Tibial artery (tissue), 4 donors: ENCODE measurements around the gene PKHD1.

Experiments
- DNase-seq, 2 donors: peaks; one replicate each; pipeline ENCODE4 v3.0.0-alpha.2; 2019
- H3K27ac ChIP-seq, 2 donors: fragments of 200-600 bp; sonication (generic) in 1 of 2; 1 replicate in 1 of 2; 2 replicates in 1 of 2; pipeline ENCODE4 v1.5.1; 2018 to 2019; ENCODE audit warnings: mild to moderate bottlenecking in 1 of 2
- H3K27me3 ChIP-seq, 2 donors: fragments of 200-600 bp; sonication (generic) in 1 of 2; one replicate each; pipeline versions ENCODE4 v1.5.1 to v1.6.0; 2016 to 2019
- H3K36me3 ChIP-seq, 3 donors: fragments of 200-600 bp; sonication (generic) in 2 of 3; one replicate each; pipeline ENCODE4 v1.5.1; 2016 to 2019; ENCODE audit warnings: mild to moderate bottlenecking in 2 of 3
- H3K4me1 ChIP-seq, 4 donors: fragments of 200-600 bp; sonication (generic) in 2 of 4; 1 replicate in 3 of 4; 2 replicates in 1 of 4; pipeline ENCODE4 v1.5.1; 2016 to 2019
- H3K4me3 ChIP-seq, 2 donors: fragments of 200-600 bp; sonication (generic) in 1 of 2; 1 replicate in 1 of 2; 2 replicates in 1 of 2; pipeline ENCODE4 v1.5.1; 2018 to 2019; ENCODE audit warnings: mild to moderate bottlenecking in 2 of 2
- H3K9me3 ChIP-seq, 3 donors: fragments of 200-600 bp; sonication (generic) in 1 of 3; one replicate each; pipeline ENCODE4 v1.5.1; 2016 to 2019
- CTCF ChIP-seq, 2 experiments: fragments of 200-600 bp in 1 of 2; fragments of 450-650 bp in 1 of 2; IDR thresholded peaks; one replicate each; pipeline ENCODE4 v1.5.1; 2017 to 2019; ENCODE audit warnings: antibody characterized with exemption in 2 of 2, mild to moderate bottlenecking in 1 of 2, moderate library complexity in 1 of 2
- intact Hi-C: fragments of 100-400 bp; cut with DNase I; formaldehyde crosslinking; loops from one replicate; pipeline ENCODE4 v1.15.0; 2023; ENCODE audit warnings: low total_unique reads

The PKHD1 gene

DNA sequence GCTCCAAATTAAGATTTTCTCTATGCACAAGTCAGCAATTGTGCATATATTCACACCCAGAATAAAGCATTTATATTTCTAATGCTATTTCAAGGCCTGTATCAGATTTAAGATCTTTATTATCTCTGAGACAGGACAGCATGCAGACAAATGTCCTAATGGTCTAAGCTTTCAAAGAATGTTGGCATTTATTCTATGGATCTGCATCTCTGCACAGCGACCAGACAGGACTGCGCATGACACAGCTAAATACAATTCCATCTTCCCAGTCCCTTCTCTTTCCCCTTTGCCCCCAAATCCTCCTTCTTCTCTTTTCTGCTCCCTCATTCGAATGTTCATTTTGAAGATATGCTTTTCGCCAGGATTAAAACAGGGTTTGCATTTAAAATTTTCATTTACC lies 478.5 kb downstream of the PKHD1 start:
- H3K27me3 ChIP-seq: no peaks in the 10 kb centered on the region
- no peak for TF ChIP-seq CTCF (IDR thresholded peaks at IDR 0.05)
- no peak for DNase-seq
- no peaks in the 10 kb centered on the region for H3K36me3 ChIP-seq
- intact Hi-C loops: no loop called here
- H3K9me3 ChIP-seq: no peaks in the 10 kb centered on the region
- H3K4me1 ChIP-seq: no peaks in the 10 kb centered on the region
- no peak overlapping the region for H3K27ac ChIP-seq
- H3K4me3 ChIP-seq: no peak overlapping the region

- Histone ChIP-seq H3K27me3 (no peaks in the 10 kb centered on the region), H3K4me1 (no peaks in the 10 kb centered on the region), H3K9me3 (no peaks in the 10 kb centered on the region), H3K4me3 (no peak overlapping the region), H3K36me3 (no peaks in the 10 kb centered on the region), H3K27ac (no peak overlapping the region)
- intact Hi-C loops: no loop called here
- TF ChIP-seq CTCF (IDR thresholded peaks at IDR 0.05): no peak
- no peak for DNase-seq
Measured at GRCh38 chr6:51608383-51608782, 479.0 kb downstream of the PKHD1 start.

DNA sequence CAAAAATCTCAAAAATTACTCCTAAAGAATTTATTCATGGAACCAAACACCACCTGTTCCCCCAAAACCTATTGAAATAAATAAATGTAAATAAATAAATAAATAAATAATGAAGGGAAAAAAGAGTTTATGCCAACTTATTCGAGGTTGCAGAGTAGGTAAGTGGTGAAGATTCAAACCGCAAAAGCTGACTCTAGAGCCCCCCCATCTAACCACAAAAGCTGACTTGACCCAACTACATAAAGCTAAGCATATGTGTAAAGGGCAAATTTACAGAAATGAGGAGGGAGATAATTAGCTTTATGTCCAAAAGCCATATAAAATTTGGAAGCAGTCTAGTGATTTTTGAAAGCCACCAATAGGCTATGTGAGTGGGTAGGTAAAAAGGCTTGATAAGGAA lies 486.9 kb downstream of the PKHD1 start:
- H3K4me3 ChIP-seq: no peak overlapping the region
- intact Hi-C loops: no loop called here

DNA sequence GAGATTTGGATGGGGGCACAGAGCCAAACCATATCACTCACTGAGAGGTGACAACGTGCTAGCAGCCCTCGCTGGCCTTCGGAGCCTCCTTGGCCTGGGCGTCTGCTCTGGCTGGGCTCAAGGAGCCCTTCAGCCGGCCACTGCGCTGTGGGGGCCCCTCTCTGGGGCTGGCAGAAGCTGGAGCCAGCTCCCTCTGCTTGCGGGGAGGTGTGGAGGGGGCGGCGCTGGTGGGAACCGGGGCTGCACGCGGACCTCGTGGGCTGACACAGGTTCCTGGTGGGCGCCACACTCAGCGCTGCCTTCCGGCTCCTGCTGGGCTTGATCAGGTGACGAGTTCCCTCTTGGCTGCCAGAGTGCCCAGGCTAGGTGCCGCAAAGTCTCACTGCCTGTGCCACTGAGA lies 489.2 kb downstream of the PKHD1 start:
- H3K4me1 ChIP-seq: no peaks in the 10 kb centered on the region
- intact Hi-C loops: no loop called here
- no peaks in the 10 kb centered on the region for H3K36me3 ChIP-seq
- H3K27me3 ChIP-seq: no peaks in the 10 kb centered on the region
- H3K9me3 ChIP-seq: peaks cover 0 to 5% (median 0%) of the 10 kb centered on the region in 3 donors
- no peak for TF ChIP-seq CTCF (IDR thresholded peaks at IDR 0.05)
- no peak for DNase-seq
- no peak overlapping the region for H3K27ac ChIP-seq
- H3K4me3 ChIP-seq: no peak overlapping the region

More for the DNA sequence above, 486.9 kb downstream of the PKHD1 start:
- H3K27me3 ChIP-seq: no peaks in the 10 kb centered on the region
- H3K27ac ChIP-seq: no peak overlapping the region
- H3K36me3 ChIP-seq: no peaks in the 10 kb centered on the region
- H3K4me1 ChIP-seq: no peaks in the 10 kb centered on the region
- peaks cover 0 to 5% (median 0%) of the 10 kb centered on the region in 3 donors for H3K9me3 ChIP-seq
- TF ChIP-seq CTCF (IDR thresholded peaks at IDR 0.05): no peak
- DNase-seq: no peak

- intact Hi-C loops: no loop called here
Measured at GRCh38 chr6:51594981-51595380, 492.4 kb downstream of the PKHD1 start.

More at GRCh38 chr6:51594981-51595380, 492.4 kb downstream of the PKHD1 start:
- H3K36me3 ChIP-seq: no peaks in the 10 kb centered on the region
- no peaks in the 10 kb centered on the region for H3K4me1 ChIP-seq
- peaks cover 0 to 5% (median 0%) of the 10 kb centered on the region in 3 donors for H3K9me3 ChIP-seq
- no peaks in the 10 kb centered on the region for H3K27me3 ChIP-seq
- no peak overlapping the region for H3K27ac ChIP-seq
- no peak for DNase-seq
- no peak for TF ChIP-seq CTCF (IDR thresholded peaks at IDR 0.05)
- no peak overlapping the region for H3K4me3 ChIP-seq
